ENCODE data around the gene FAM83D.
"Not testable (repeated sequence)": the region's sequence is repeated elsewhere in the genome, so short reads cannot be mapped to it uniquely, and the experiment has no call there.

Gene FAM83D

GRCh38 chr20:38951611-38952010, 25.4 kb downstream of the FAM83D start:
- DNase-seq: no peak
- H3K4me3 ChIP-seq (ENCODE audit: low read depth, low read length): no peak overlapping the region
- no peak overlapping the region for H3K27ac ChIP-seq
- H3K9me3 ChIP-seq (ENCODE audit: severe bottlenecking): no peaks in the 10 kb centered on the region
- no peak for TF ChIP-seq CTCF (IDR thresholded peaks at IDR 0.05; ENCODE audit: low read depth, low read length)
- H3K36me3 ChIP-seq: peaks cover 64% of the 10 kb centered on the region
- no peaks in the 10 kb centered on the region for H3K27me3 ChIP-seq (ENCODE audit: insufficient read depth, low read depth, severe bottlenecking)

- no peaks in the 10 kb centered on the region for H3K27me3 ChIP-seq (ENCODE audit: insufficient read depth, low read depth, severe bottlenecking)
- H3K4me3 ChIP-seq (ENCODE audit: low read depth, low read length): no peak overlapping the region
- no peak overlapping the region for H3K27ac ChIP-seq
- DNase-seq: no peak
- TF ChIP-seq CTCF (IDR thresholded peaks at IDR 0.05; ENCODE audit: low read depth, low read length): no peak
- H3K9me3 ChIP-seq (ENCODE audit: severe bottlenecking): no peaks in the 10 kb centered on the region
- H3K36me3 ChIP-seq: peaks cover 58% of the 10 kb centered on the region
Measured at GRCh38 chr20:38952153-38952552, 25.9 kb downstream of the FAM83D start.

GRCh38 chr20:38953630-38954340, 27.6 kb downstream of the FAM83D start:
- no peak overlapping the region for H3K4me3 ChIP-seq (ENCODE audit: low read depth, low read length)
- no peaks in the 10 kb centered on the region for H3K27me3 ChIP-seq (ENCODE audit: insufficient read depth, low read depth, severe bottlenecking)
- no peak for TF ChIP-seq CTCF (IDR thresholded peaks at IDR 0.05; ENCODE audit: low read depth, low read length)
- H3K27ac ChIP-seq: no peak overlapping the region
- DNase-seq: no peak
- H3K36me3 ChIP-seq: peaks cover 42% of the 10 kb centered on the region
- no peaks in the 10 kb centered on the region for H3K9me3 ChIP-seq (ENCODE audit: severe bottlenecking)

- Histone ChIP-seq H3K27me3 (ENCODE audit: insufficient read depth, low read depth, severe bottlenecking) (no peaks in the 10 kb centered on the region), H3K9me3 (ENCODE audit: severe bottlenecking) (peaks cover 3% of the 10 kb centered on the region), H3K27ac (no peak overlapping the region), H3K4me3 (ENCODE audit: low read depth, low read length) (no peak overlapping the region), H3K36me3 (peaks cover 8% of the 10 kb centered on the region)
- no peak for DNase-seq
- no peak for TF ChIP-seq CTCF (IDR thresholded peaks at IDR 0.05; ENCODE audit: low read depth, low read length)
Measured at GRCh38 chr20:38957235-38957876, 31.1 kb downstream of the FAM83D start.

GRCh38 chr20:38957915-38958485, 31.8 kb downstream of the FAM83D start:
- no peaks in the 10 kb centered on the region for H3K27me3 ChIP-seq (ENCODE audit: insufficient read depth, low read depth, severe bottlenecking)
- H3K4me3 ChIP-seq (ENCODE audit: low read depth, low read length): no peak overlapping the region
- TF ChIP-seq CTCF (IDR thresholded peaks at IDR 0.05; ENCODE audit: low read depth, low read length): no peak
- no peak overlapping the region for H3K27ac ChIP-seq
- peaks cover 3% of the 10 kb centered on the region for H3K9me3 ChIP-seq (ENCODE audit: severe bottlenecking)
- H3K36me3 ChIP-seq: peaks cover 3% of the 10 kb centered on the region
- DNase-seq: no peak

GRCh38 chr20:38960187-38960687, 34.0 kb downstream of the FAM83D start:
- H3K27me3 ChIP-seq (ENCODE audit: insufficient read depth, low read depth, severe bottlenecking); H3K9me3 ChIP-seq (ENCODE audit: severe bottlenecking); DNase-seq; H3K36me3 ChIP-seq; H3K4me3 ChIP-seq (ENCODE audit: low read depth, low read length); H3K27ac ChIP-seq: not testable (repeated sequence)

All from WERI-Rb-1 (cell line).